Immature natural killer cell (primary cell): Measurements from ENCODE around the gene APBA2. TPM values are rescaled to one million over a fixed set of nuclear protein-coding genes. Genes with fewer than 3 reads are reported as not detected.
"Not testable (repeated sequence)": the region's sequence is repeated elsewhere in the genome, so short reads cannot be mapped to it uniquely, and the experiment has no call there.

Experiments used
- DNase-seq, 3 donors: peaks; one replicate each; pipeline ENCODE4 v3.0.0; 2022; ENCODE audit warnings: mixed read lengths in 1 of 3
- H3K27ac Mint-ChIP-seq, 6 donors: one replicate each; pipeline ENCODE4 v1.8.0; 2020; ENCODE audit warnings: mixed read lengths in 6 of 6, mild to moderate bottlenecking in 5 of 6, inconsistent platforms in 4 of 6, moderate library complexity in 3 of 6
- H3K27me3 Mint-ChIP-seq, 3 donors: one replicate each; pipeline ENCODE4 v1.8.0; 2020 to 2021; ENCODE audit warnings: low read depth in 3 of 3, mild to moderate bottlenecking in 3 of 3, mixed read lengths in 3 of 3, moderate library complexity in 3 of 3, inconsistent platforms in 1 of 3
- H3K36me3 Mint-ChIP-seq, 3 donors: one replicate each; pipeline ENCODE4 v1.8.0; 2020; ENCODE audit warnings: mixed read lengths in 3 of 3, inconsistent platforms in 2 of 3, mild to moderate bottlenecking in 2 of 3
- H3K4me1 Mint-ChIP-seq, 2 donors: one replicate each; pipeline ENCODE4 v1.8.0; 2020; ENCODE audit warnings: inconsistent platforms in 2 of 2, mild to moderate bottlenecking in 2 of 2, mixed read lengths in 2 of 2, moderate library complexity in 1 of 2
- H3K4me3 Mint-ChIP-seq, 5 donors: one replicate each; pipeline ENCODE4 v1.8.0; 2020; ENCODE audit warnings: mild to moderate bottlenecking in 5 of 5, mixed read lengths in 5 of 5, inconsistent platforms in 3 of 5, moderate library complexity in 3 of 5
- H3K9me3 Mint-ChIP-seq, 6 donors: one replicate each; pipeline ENCODE4 v1.8.0; 2020; ENCODE audit warnings: mild to moderate bottlenecking in 6 of 6, mixed read lengths in 6 of 6, inconsistent platforms in 4 of 6, moderate library complexity in 3 of 6
- polyA plus RNA-seq, 3 donors: library from polyadenylated mRNA; unstranded; fragments of 300-500 nt; fragmentation: Illumina TruSeq; gene quantifications; one replicate each; pipeline ENCODE4 v1.2.3, GENCODE V29; 2021

The APBA2 gene
- polyA plus RNA-seq, 3 donors from 2014 or later: 24.4 to 68.7 (median 25.4) TPM

DNA sequence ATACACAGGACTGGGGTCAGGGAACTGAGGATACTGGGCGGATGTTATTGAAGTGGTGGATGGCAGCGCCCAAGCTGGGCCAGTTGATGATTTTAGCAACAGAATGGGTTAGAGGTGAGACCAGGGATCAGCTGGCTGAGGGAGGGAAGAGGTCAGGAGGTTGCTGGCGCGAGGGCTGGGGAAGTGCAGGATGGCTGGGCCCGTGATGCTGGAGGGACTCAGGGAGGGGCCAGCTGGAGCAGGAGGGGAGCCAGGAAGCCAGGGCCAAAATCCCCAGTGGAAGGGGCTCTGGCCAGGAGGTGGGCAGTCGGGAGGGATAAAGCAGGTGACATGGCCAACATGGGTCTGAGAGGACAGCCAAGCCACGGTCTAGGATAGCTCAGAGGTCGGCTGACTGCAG is 205.9 kb downstream of the APBA2 start:
- no peaks in the 10 kb centered on the region for H3K9me3 Mint-ChIP-seq
- H3K27me3 Mint-ChIP-seq: peaks cover 2% of the 10 kb centered on the region in 3 donors
- DNase-seq: no peak
- peaks cover 0 to 6% (median 3%) of the 10 kb centered on the region in 3 donors for H3K36me3 Mint-ChIP-seq
- peaks cover 41 to 42% of the 10 kb centered on the region in 2 donors for H3K4me1 Mint-ChIP-seq
- H3K27ac Mint-ChIP-seq: peak overlapping the region in 5 of 6 donors; percentile 19 to 72 (median 48)
- peak overlapping the region in 1 of 5 donors; percentile 41 for H3K4me3 Mint-ChIP-seq

GRCh38 chr15:29092376-29093064 is 206.7 kb downstream of the APBA2 start:
- no peak for DNase-seq
- peaks cover 2% of the 10 kb centered on the region in 3 donors for H3K27me3 Mint-ChIP-seq
- peaks cover 3 to 6% (median 4%) of the 10 kb centered on the region in 3 donors for H3K36me3 Mint-ChIP-seq

DNA sequence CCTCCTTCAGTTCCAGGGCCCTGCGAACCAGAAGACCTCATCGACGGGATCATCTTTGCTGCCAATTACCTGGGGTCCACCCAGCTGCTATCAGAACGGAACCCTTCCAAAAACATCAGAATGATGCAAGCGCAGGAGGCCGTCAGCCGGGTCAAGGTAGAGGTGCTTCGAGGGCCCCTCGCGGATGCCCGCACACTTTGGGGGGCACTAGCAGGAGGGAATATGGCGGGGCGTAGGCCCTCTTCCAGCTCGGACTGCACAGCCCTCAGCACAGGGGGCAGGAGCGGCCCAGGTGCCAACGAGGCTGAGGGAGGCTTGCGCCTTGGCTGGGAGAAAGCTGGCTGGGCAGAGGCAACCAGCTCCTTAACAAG is 207.3 kb downstream of the APBA2 start:
- no peak for DNase-seq
- no peaks in the 10 kb centered on the region for H3K9me3 Mint-ChIP-seq
- no peak overlapping the region for H3K27ac Mint-ChIP-seq
- H3K27me3 Mint-ChIP-seq: peaks cover 2% of the 10 kb centered on the region in 3 donors
- H3K4me1 Mint-ChIP-seq: peaks cover 27 to 33% of the 10 kb centered on the region in 2 donors
- no peak overlapping the region for H3K4me3 Mint-ChIP-seq
- peaks cover 3 to 8% (median 6%) of the 10 kb centered on the region in 3 donors for H3K36me3 Mint-ChIP-seq

More at GRCh38 chr15:29092376-29093064, 206.7 kb downstream of the APBA2 start:
- Mint-ChIP-seq H3K9me3 (no peaks in the 10 kb centered on the region), H3K27ac (peak overlapping the region in 3 of 6 donors; percentile 46 to 67 (median 66)), H3K4me1 (peaks cover 33 to 38% of the 10 kb centered on the region in 2 donors), H3K4me3 (no peak overlapping the region)

GRCh38 chr15:29093696-29094343 is 208.0 kb downstream of the APBA2 start:
- Mint-ChIP-seq H3K36me3 (peaks cover 3 to 8% (median 6%) of the 10 kb centered on the region in 3 donors), H3K4me3 (no peak overlapping the region), H3K27ac (peak overlapping the region in 3 of 6 donors; percentile 20 to 46 (median 27)), H3K4me1 (peaks cover 20 to 25% of the 10 kb centered on the region in 2 donors), H3K27me3 (peaks cover under 1 to 2% (median 2%) of the 10 kb centered on the region in 3 donors), H3K9me3 (no peaks in the 10 kb centered on the region)
- no peak for DNase-seq

GRCh38 chr15:29094711-29095110 is 208.9 kb downstream of the APBA2 start:
- H3K4me1 Mint-ChIP-seq: peaks cover 11 to 16% of the 10 kb centered on the region in 2 donors
- H3K4me3 Mint-ChIP-seq: no peak overlapping the region
- H3K36me3 Mint-ChIP-seq: peaks cover 3 to 8% (median 6%) of the 10 kb centered on the region in 3 donors
- no peaks in the 10 kb centered on the region for H3K9me3 Mint-ChIP-seq
- no peak overlapping the region for H3K27ac Mint-ChIP-seq
- H3K27me3 Mint-ChIP-seq: peaks cover 2% of the 10 kb centered on the region in 3 donors
- no peak for DNase-seq

- H3K36me3 Mint-ChIP-seq: peaks cover 3 to 13% (median 8%) of the 10 kb centered on the region in 3 donors
- no peak overlapping the region for H3K27ac Mint-ChIP-seq
- H3K4me1 Mint-ChIP-seq: peaks cover under 1 to 6% of the 10 kb centered on the region in 2 donors
- H3K27me3 Mint-ChIP-seq: peaks cover 2% of the 10 kb centered on the region in 3 donors
- no peak overlapping the region for H3K4me3 Mint-ChIP-seq
- no peaks in the 10 kb centered on the region for H3K9me3 Mint-ChIP-seq
- no peak for DNase-seq
Observed at GRCh38 chr15:29095746-29096145, 210.0 kb downstream of the APBA2 start.

- no peak for DNase-seq
- Mint-ChIP-seq H3K27ac (no peak overlapping the region), H3K9me3 (no peaks in the 10 kb centered on the region), H3K4me3 (no peak overlapping the region), H3K4me1 (peaks cover 2 to 6% of the 10 kb centered on the region in 2 donors), H3K27me3 (peaks cover 2 to 4% (median 2%) of the 10 kb centered on the region in 3 donors), H3K36me3 (peaks cover 3 to 13% (median 8%) of the 10 kb centered on the region in 3 donors)
Observed at GRCh38 chr15:29097168-29097567, 211.4 kb downstream of the APBA2 start.

DNA sequence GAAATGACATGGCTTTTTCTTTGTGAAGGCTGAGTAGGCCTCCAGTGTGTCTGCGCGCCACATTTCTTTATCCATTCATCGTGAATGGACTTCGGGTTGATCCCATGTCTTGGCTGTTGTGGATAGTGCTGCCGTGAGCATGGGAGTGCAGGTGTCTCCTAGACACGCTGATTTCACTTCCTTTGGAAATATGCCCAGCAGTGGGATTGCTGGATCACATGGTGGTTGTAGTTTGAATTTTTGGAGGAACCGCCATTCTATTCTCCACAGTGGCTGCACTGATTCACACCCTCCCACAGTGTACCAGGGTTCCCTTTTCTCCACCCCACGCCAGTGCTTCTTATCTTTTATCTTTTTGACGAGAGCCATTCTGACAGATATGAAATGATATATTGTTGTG is 212.2 kb downstream of the APBA2 start:
- peaks cover 3 to 13% (median 8%) of the 10 kb centered on the region in 3 donors for H3K36me3 Mint-ChIP-seq
- peaks cover 0 to 7% (median 4%) of the 10 kb centered on the region in 3 donors for H3K27me3 Mint-ChIP-seq
- no peak overlapping the region for H3K27ac Mint-ChIP-seq
- no peaks in the 10 kb centered on the region for H3K9me3 Mint-ChIP-seq
- DNase-seq: no peak
- H3K4me3 Mint-ChIP-seq: no peak overlapping the region
- H3K4me1 Mint-ChIP-seq: peaks cover 10 to 14% of the 10 kb centered on the region in 2 donors

DNA sequence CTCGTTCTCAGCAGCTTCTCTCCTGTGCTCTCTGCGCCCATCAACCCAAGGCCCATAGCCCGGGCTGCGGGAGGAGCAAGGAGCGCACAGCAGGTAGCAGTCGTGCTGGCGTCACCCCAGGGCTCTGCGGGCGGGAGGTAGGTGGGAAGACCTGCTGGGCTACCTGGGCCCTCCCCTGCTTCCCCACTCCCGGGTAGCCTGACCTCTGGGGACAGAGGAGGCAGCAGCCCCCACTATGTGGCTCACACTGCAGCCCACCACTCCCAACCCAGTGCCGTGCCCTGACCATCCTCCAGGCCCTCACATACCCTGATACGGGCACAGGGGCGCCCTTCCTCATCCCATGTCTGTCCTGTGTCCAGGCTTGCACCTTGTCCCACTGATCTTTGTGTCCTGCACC is 212.9 kb downstream of the APBA2 start:
- peaks cover 10 to 14% of the 10 kb centered on the region in 2 donors for H3K4me1 Mint-ChIP-seq
- H3K27me3 Mint-ChIP-seq: peaks cover 0 to 7% (median 4%) of the 10 kb centered on the region in 3 donors
- peaks cover 3 to 13% (median 8%) of the 10 kb centered on the region in 3 donors for H3K36me3 Mint-ChIP-seq
- no peak overlapping the region for H3K27ac Mint-ChIP-seq
- no peaks in the 10 kb centered on the region for H3K9me3 Mint-ChIP-seq
- H3K4me3 Mint-ChIP-seq: no peak overlapping the region
- no peak for DNase-seq

DNA sequence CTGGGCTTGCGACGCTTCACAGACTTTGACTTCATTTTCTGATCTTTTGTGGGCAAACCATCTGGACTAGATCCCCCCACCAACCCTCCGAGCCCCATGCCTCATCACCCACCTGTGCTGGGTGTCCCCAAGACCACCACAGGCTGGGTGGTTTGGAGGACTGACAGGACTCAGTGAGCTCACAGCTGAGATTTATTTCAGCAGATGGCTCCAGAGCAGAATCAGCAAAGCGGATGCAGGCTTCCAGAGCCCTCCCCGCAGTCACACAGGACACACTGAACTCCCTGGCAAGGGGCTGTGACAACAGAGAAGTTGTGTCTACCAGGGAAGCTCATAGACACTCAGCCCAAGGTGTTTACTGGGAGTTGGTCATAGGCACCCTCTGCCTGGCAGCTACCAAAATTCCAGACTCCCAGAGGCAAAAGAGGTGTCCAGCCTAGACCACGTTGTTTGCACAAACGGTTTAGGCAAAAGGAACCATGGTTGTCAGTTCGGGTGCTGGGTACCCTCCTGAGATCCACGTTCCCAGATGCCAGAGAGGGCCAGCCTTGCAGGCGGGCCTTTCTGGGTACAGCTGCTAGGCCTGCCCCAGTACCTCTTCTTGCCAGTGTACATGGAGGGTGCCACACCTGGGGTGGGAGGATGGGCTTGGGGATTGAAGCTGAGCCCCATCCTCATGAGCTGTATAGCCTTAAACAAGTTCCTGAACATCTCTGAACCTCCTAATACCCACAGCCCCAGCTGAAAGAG is 213.5 kb downstream of the APBA2 start:
- no peak overlapping the region for H3K4me3 Mint-ChIP-seq
- H3K27me3 Mint-ChIP-seq: peaks cover 0 to 10% (median 4%) of the 10 kb centered on the region in 3 donors
- DNase-seq: no peak
- H3K9me3 Mint-ChIP-seq: no peaks in the 10 kb centered on the region
- peaks cover 10% of the 10 kb centered on the region in 2 donors for H3K4me1 Mint-ChIP-seq
- no peak overlapping the region for H3K27ac Mint-ChIP-seq
- H3K36me3 Mint-ChIP-seq: peaks cover 3 to 11% (median 8%) of the 10 kb centered on the region in 3 donors

DNA sequence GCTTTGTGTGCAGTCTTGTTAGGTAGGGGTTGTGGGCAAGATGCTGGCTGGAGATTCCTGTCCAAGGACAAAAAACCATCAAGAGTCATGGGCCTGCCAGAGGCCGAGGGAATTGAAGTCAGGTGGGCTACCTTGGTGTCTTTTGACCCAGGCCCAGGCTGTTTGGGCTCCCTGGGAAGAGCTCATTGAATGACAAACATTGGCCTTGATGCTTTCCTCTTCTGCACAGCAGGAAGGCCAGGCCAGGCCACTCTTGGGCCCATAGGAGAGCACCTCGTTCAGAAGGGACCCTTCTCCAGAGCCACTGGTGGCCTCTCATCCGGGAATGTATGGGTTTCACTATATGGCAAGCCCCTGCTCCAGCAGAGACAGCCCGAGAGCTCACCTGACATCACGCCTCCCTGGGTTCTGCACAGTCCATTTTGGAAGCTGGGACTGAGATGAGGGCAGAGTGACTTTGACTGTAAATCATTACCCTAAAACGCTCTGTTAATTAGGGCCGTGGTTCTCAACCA is 214.8 kb downstream of the APBA2 start:
- H3K36me3 Mint-ChIP-seq: peaks cover 5 to 8% (median 7%) of the 10 kb centered on the region in 3 donors
- no peak overlapping the region for H3K4me3 Mint-ChIP-seq
- H3K27me3 Mint-ChIP-seq: peaks cover under 1 to 12% (median 4%) of the 10 kb centered on the region in 3 donors
- peak overlapping the region in 2 of 6 donors; percentile 11 to 13 for H3K27ac Mint-ChIP-seq
- no peaks in the 10 kb centered on the region for H3K9me3 Mint-ChIP-seq
- peaks cover 10% of the 10 kb centered on the region in 2 donors for H3K4me1 Mint-ChIP-seq
- DNase-seq: no peak

- Mint-ChIP-seq H3K4me1 (peaks cover 10% of the 10 kb centered on the region in 2 donors), H3K4me3 (no peak overlapping the region), H3K27ac (no peak overlapping the region), H3K36me3 (peaks cover 7 to 9% (median 8%) of the 10 kb centered on the region in 3 donors), H3K9me3 (no peaks in the 10 kb centered on the region), H3K27me3 (peaks cover 1 to 12% (median 2%) of the 10 kb centered on the region in 3 donors)
- DNase-seq: no peak
Observed at GRCh38 chr15:29101491-29101890, 215.7 kb downstream of the APBA2 start.

GRCh38 chr15:29102173-29102794 is 216.5 kb downstream of the APBA2 start:
- Mint-ChIP-seq H3K27ac (peak overlapping the region in 4 of 6 donors; percentile 8 to 72 (median 38)), H3K4me1 (peaks cover 10% of the 10 kb centered on the region in 2 donors), H3K4me3 (peak overlapping the region in 4 of 5 donors; percentile 46 to 61 (median 50)), H3K27me3 (peaks cover 1 to 12% (median 2%) of the 10 kb centered on the region in 3 donors)
- peak; percentile 49 to 64 (median 58) for DNase-seq
- not testable (repeated sequence) for H3K36me3 Mint-ChIP-seq, H3K9me3 Mint-ChIP-seq
